Stimulated activated CD4-positive, alpha-beta T cell treated with anti-CD3 and anti-CD28 coated beads, Interleukin-4, amount 100 ng/mL, for 4 hours (primary cell): ENCODE results near the gene TSGA10.
"Not testable (repeated sequence)": the region's sequence is repeated elsewhere in the genome, so short reads cannot be mapped to it uniquely, and the experiment has no call there.

Source experiments
- DNase-seq, 2 experiments: peaks; one replicate each; pipeline ENCODE4 v3.0.0-alpha.2; 2020

The TSGA10 gene

GRCh38 chr2:99067871-99068625 is 86.7 kb downstream of the TSGA10 start:
- no peak for DNase-seq

DNA sequence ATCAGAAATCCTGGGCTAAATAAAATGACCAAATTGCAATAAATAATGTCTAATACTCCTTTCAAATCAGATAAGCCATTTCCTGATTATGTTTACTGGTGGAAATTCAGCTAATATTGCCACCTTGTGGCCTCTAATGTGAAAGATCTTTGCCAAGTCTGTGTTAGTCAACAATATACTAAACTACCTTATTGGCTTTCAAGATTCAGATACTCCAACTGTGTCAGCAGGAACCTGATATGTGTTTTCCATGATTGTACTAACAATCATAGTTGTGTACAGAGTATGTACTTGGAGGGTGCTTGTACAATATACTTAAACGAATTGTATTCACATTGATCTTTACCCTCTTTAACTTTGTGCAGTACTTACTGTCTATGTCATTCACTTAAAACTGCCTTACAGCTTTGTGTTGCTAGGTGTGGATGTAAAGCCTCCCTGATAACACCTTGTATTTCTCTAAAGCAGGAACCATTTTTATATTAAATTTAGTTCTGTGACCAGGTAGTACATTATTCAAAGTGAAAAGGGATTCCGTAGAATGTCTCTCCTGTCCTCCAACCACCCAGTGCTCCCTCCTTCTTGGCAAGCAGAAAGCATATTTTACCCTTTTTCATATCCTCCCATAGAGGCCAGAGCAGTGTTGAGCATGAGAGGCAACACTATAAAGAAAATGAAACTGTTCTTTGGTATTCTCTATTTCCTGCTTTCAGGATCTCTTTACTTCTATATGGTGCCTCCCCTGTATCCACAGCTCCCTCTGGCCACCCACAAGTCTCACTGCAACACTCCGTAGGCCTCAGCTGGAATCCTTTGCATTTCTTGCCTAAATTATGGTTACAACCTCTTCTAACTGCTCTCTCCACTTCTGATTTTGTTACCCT is 88.4 kb downstream of the TSGA10 start:
- DNase-seq, result no peak

GRCh38 chr2:99049187-99049586 is 105.6 kb downstream of the TSGA10 start:
- DNase-seq, result not testable (repeated sequence)

DNA sequence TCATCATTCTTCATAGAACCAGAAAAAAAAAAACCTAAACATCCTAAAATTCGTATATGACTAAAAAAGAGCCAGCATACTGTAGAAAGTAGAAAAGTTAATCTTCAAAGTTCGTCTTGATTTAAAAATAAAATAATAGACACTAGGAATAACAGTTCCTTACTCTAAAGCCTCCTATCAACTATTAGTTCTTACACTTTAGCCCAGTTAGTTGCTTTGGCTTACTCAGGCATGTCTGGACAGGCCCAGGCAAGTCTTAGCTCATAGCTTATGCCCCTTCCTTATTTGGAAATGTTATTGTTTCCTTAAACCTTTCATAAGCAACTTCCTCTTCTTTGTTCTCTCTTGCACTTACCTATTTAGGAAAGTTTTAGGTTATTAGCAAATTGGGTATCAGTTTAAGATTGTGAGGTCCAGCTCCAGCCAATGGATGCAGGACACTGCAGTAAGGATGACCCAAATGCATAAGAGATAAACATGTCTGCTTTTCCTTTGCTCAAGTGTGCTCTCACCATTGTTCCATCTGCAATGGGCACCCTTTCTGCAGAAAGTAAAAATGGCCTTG is 113.9 kb downstream of the TSGA10 start:
- DNase-seq, result not testable (repeated sequence)

GRCh38 chr2:99035920-99036319 is 118.8 kb downstream of the TSGA10 start:
- DNase-seq, result no peak

DNA sequence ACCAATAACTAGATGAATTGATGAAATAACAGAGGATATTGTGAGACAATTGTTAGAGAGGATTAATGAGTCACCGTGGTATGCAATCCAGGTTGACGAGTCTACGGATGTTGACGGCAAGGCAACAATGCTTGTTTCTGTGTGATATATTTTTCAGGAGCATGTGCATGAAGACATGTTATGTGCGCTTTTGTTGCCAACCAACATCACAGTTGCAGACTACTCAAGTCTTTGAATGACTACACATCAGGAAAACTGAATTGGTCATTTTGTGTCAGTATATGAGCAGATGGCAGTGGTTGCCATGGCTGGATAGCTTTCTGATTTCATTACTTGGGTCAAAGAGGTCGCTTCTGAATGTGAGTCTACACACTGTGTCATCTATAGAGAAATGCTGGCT is 122.0 kb downstream of the TSGA10 start:
- DNase-seq, result no peak

GRCh38 chr2:99032001-99032400 is 122.7 kb downstream of the TSGA10 start:
- no peak for DNase-seq

GRCh38 chr2:99031481-99031880 is 123.3 kb downstream of the TSGA10 start:
- no peak for DNase-seq

- DNase-seq, result no peak
These were observed 126.2 kb downstream of the TSGA10 start for GRCh38 chr2:99028558-99028957.

DNA sequence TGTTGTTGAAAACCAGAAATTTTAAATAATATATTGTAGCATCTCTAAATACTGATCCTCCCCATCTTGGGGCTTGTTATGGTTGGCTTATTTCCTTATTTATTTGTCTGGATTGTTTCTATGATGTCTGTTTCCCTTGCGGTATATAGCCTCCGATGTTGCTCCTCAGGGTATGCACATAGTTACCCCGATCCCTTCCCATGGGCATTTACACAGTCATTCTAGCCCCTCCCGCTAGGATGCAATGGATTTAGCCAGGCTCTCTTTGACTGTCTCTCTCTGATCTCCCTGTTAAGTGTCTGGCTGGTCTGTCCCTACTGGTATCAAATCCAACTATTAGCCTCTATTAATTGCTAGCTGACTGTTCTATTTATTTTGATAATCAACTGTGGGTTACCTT is 126.9 kb downstream of the TSGA10 start:
- no peak for DNase-seq

DNA sequence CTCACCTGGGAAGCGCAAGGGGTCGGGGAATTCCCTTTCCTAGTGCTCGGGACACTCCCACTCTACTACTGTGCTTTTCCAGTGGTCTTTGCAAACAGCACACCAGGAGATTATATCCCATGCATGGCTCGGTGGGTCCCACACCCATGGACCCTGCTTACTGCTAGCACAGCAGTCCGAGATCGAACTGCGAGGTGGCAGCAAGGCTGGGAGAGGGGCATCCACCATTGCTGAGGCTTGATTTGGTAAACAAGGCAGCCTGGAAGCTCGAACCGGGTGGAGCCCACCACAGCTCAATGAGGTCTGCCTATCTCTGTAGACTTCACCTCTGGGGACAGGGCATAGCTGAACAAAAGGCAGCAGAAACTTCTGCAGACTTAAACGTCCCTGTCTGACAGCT is 154.0 kb downstream of the TSGA10 start:
- no peak for DNase-seq

DNA sequence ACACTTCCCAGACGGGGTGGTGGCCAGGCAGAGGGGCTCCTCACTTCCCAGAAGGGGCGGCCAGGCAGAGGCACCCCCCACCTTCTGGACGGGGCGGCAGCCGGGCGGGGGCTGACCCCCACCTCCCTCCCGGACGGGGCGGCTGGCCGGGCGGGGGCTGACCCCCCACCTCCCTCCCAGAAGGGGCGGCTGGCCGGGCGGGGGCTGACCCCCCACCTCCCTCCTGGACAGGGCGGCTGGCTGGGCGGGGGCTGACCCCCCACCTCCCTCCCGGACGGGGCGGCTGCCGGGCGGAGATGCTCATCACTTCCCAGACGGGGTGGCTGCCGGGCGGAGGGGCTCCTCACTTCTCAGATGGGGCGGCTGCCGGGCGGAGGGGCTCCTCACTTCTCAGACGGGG is 166.0 kb downstream of the TSGA10 start:
- DNase-seq, result not testable (repeated sequence)

- no peak for DNase-seq
These were observed 168.7 kb downstream of the TSGA10 start for GRCh38 chr2:98985905-98986666.

GRCh38 chr2:98975611-98976010 is 179.1 kb downstream of the TSGA10 start:
- DNase-seq, result no peak

- DNase-seq, result no peak
These were observed 182.1 kb downstream of the TSGA10 start for GRCh38 chr2:98972582-98973167.

GRCh38 chr2:98959810-98960507 is 194.8 kb downstream of the TSGA10 start:
- no peak for DNase-seq

GRCh38 chr2:98952966-98953365 is 201.8 kb downstream of the TSGA10 start:
- no peak for DNase-seq

GRCh38 chr2:98948956-98949739 is 205.6 kb downstream of the TSGA10 start:
- DNase-seq, result no peak

DNA sequence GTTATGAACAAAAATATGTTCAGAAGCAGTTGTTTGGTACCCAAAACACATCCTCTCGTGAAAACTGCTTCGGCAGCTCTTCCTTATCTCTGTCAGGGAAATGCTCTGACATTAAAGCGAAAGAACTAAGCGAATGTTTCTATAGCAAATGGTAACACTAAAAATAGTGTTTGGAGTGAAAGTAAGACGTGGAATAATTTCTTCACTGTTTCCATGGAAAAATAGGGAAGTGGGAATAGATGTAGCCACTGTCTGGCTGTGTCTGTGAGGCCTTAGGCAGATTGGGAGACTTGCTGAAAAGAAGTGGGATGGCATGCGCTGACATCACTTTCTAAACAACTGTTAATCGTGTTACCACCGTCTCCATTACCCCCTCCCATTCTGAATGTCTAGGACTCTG is 207.2 kb downstream of the TSGA10 start:
- DNase-seq, result no peak
